Psoas muscle (tissue), 8 donors: ENCODE measurements around the gene SOX30. TPM values are rescaled to one million over a fixed set of nuclear protein-coding genes. Genes with fewer than 3 reads are reported as not detected.

Experiments
- ATAC-seq, 4 donors: fragments of 200-7000 bp; cut with Tn5 transposase; one replicate each; pipeline ENCODE4 v1.9.1; 2020; ENCODE audit warnings: moderate library complexity in 3 of 4, mild to moderate bottlenecking in 2 of 4
- DNase-seq, 2 donors: peaks; one replicate each; pipeline ENCODE4 v3.0.0-alpha.2; 2020
- H3K27ac ChIP-seq: fragments of 200-600 bp; one replicate; pipeline ENCODE4 v1.8.0; 2022
- H3K27me3 ChIP-seq, 3 donors: fragments of 200-600 bp in 1 of 3; one replicate each; pipeline versions ENCODE4 v1.6.1 to v1.8.0; 2013 to 2022; ENCODE audit warnings: low read length in 2 of 3, mild to moderate bottlenecking in 2 of 3, moderate library complexity in 1 of 3; ENCODE audit not compliant: insufficient read depth in 3 of 3
- H3K36me3 ChIP-seq, 2 donors: fragments of 200-600 bp in 1 of 2; one replicate each; pipeline versions ENCODE4 v1.6.1 to v1.8.0; 2013 to 2022; ENCODE audit warnings: low read depth in 1 of 2, mild to moderate bottlenecking in 1 of 2, moderate library complexity in 1 of 2; ENCODE audit not compliant: insufficient read depth in 1 of 2
- H3K4me1 ChIP-seq: fragments of 200-600 bp; one replicate; pipeline ENCODE4 v1.8.0; 2022
- H3K4me3 ChIP-seq: fragments of 200-600 bp; one replicate; pipeline ENCODE4 v1.8.0; 2022; ENCODE audit warnings: mild to moderate bottlenecking
- H3K9me3 ChIP-seq: fragments of 200-600 bp; one replicate; pipeline ENCODE4 v1.8.0; 2022
- WGBS, 3 donors: extraction: QIAGEN DNeasy Blood & Tissue Kit; methylation state at CpG; one replicate each; pipeline versions ENCODE4 v1.1.6 to v1.1.7; 2013; 5-methylcytosine and 5-hydroxymethylcytosine counted together
- intact Hi-C, 2 donors: fragments of 100-400 bp; cut with DNase I; formaldehyde crosslinking; loops; one replicate each; pipeline versions ENCODE4 v1.11.0 to v1.14.2; 2022
- polyA plus RNA-seq, 3 donors: library from polyadenylated mRNA; stranded (reverse); fragments of 200-250 nt; gene quantifications; one replicate each; pipeline ENCODE4 v1.2.3, GENCODE V29; 2013
- total RNA-seq, 4 donors: library from RNA; stranded (reverse); fragmentation: NEBNext Ultra II Directional in 2 of 4; extraction: Animal tissue kit (Norgen Biotek cat#: 25700) in 2 of 4; gene quantifications; one replicate each; pipeline versions ENCODE4 v1.2.1 to v1.2.4, GENCODE V29; 2021 to 2023
- TF ChIP-seq, protein P1 (sequence below): fragments of 200-600 bp; IDR thresholded peaks from one replicate; pipeline ENCODE4 v1.8.0; 2022; ENCODE audit warnings: antibody characterized with exemption
- donor health status: healthy with polysubstance abuse.
- donor health status: DM: no; HTN: no; CAD: no; lungs with moderate emphysema.
- donor health status: Bipolar disorder and iron deficiency.
- donor health status: healthy.
- donor health status: DM: yes; HTN: yes; CAD: no.
- donor health status: DM: no; HTN: no; CAD: no.
- donor health status: DM: no; HTN: no; CAD: no.
- donor health status: DM: yes; HTN: yes; CAD: no.

Gene SOX30
- total and polyA plus RNA-seq, 7 donors, result 0.01 to 0.19 (median 0.05) TPM; not detected in 4

DNA sequence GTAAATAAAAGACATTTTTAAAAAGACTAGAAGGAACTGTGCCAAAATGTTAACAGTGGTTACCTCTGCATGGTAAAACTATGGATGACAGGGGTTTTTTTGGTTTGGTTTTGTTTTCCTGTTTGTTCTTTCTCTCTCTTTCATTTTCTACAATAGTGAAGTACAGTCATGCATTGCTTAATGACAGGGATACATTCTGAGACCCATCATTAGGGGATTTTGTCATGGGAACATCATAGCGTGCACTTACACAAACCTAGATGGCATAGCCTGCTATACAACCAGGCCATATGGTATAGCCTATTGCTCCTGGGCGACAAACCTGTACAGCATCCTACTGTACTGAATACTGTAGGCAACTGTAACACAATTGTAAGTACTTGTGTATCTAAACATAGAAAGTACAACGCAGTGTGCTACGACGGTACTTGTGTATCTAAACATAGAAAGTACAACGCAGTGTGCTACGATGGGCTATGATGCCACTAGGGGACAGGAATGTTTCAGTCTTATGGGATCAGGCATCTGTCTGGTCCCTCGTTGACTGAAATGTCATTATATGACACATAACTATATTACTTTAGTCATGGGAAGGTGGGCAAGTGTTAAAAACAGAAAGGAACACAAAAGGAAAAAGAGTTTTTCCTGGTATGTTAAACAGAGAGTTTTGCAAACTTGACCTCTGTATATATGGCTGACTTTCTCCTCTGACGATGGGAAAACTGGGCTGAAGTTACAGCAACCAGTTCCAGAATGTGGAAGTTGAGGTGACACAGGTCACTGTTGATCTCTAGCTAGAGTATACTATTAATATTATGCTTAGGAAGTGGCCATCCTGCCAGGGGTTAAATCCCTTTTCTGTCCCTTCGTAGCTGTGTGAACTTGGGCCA lies 69.3 kb downstream of the SOX30 start:
- Histone ChIP-seq H3K27me3 (no peaks in the 10 kb centered on the region), H3K4me3 (no peak overlapping the region), H3K4me1 (peaks cover 3% of the 10 kb centered on the region), H3K27ac (no peak overlapping the region), H3K9me3 (no peaks in the 10 kb centered on the region), H3K36me3 (no peaks in the 10 kb centered on the region)
- intact Hi-C loops, result no loop called here
- ATAC-seq (peak in 1 of 4 donors; percentile 36), DNase-seq (no peak)
- WGBS, 3 donors, result 37 to 46% (median 39%) methylated on average over 10 of the region's 10 CpGs
- TF ChIP-seq, protein P1, sequence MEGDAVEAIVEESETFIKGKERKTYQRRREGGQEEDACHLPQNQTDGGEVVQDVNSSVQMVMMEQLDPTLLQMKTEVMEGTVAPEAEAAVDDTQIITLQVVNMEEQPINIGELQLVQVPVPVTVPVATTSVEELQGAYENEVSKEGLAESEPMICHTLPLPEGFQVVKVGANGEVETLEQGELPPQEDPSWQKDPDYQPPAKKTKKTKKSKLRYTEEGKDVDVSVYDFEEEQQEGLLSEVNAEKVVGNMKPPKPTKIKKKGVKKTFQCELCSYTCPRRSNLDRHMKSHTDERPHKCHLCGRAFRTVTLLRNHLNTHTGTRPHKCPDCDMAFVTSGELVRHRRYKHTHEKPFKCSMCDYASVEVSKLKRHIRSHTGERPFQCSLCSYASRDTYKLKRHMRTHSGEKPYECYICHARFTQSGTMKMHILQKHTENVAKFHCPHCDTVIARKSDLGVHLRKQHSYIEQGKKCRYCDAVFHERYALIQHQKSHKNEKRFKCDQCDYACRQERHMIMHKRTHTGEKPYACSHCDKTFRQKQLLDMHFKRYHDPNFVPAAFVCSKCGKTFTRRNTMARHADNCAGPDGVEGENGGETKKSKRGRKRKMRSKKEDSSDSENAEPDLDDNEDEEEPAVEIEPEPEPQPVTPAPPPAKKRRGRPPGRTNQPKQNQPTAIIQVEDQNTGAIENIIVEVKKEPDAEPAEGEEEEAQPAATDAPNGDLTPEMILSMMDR, result no peak

DNA sequence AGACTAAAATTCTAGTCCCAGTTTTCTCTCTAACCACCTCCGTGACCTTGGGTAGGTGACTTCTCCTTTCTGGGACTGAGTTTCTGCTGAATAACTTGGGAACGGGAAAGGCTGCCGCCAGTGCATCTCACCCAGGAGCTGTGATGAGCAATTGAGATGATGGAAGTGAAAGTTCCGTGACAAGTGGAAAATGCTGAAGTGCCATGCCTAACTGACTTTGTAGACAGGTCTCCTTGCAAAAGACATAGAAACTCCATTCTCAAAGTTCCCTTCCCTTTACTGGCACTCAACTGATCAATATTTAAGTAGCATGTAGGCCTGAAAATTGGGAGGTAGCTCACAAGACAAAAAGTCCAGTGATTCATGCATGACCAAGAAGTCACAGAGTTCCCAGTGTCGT lies 70.3 kb downstream of the SOX30 start:
- DNase-seq (no peak), ATAC-seq (no peak)
- H3K4me1 ChIP-seq, result peaks cover 3% of the 10 kb centered on the region
- H3K36me3 ChIP-seq, result no peaks in the 10 kb centered on the region
- no peaks in the 10 kb centered on the region for H3K27me3 ChIP-seq
- H3K9me3 ChIP-seq, result no peaks in the 10 kb centered on the region
- H3K27ac ChIP-seq, result no peak overlapping the region
- TF ChIP-seq, protein P1, result no peak
- intact Hi-C loops, result no loop called here
- H3K4me3 ChIP-seq, result no peak overlapping the region
- WGBS, 3 donors, result 89 to 93% (median 92%) methylated on average over 5 of the region's 5 CpGs

DNA sequence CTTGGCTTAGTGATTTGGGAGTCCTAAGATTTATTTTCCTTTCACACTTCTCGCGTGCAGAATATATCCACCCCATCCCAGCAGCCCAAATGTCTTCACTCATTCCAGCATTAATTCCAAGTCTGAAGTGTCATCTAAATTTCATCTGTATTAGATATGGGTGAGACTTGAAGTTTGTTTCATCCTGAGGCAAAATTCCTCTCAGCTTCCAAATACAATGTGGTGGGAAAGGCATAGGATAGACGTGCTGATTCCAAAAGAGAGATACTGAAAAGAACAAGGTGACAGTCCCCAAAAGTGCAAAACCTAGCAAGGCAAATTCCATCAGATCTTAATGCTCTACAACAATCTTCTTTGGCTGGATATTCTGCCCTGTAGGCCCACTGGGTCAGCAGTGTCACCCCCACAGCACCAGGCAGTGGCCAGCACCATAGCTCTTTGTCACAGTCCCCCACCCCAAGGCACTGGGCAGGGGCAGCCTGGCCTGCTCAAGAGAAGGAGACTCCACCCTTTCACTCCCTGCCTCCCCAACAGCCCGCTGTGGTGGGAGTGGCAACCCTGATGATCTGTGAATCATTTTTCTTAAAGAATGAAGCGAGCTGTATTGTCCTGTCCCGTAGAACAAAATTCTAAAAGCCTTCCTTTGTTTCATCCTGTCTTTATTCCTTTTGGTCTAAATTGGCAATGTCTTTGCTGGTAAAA lies 74.0 kb downstream of the SOX30 start:
- 83 to 87% (median 84%) methylated on average over 6 of the region's 6 CpGs for WGBS, 3 donors
- TF ChIP-seq, protein P1, result no peak
- Histone ChIP-seq H3K9me3 (no peaks in the 10 kb centered on the region), H3K36me3 (no peaks in the 10 kb centered on the region), H3K27ac (no peak overlapping the region), H3K4me1 (peaks cover 18% of the 10 kb centered on the region), H3K27me3 (no peaks in the 10 kb centered on the region), H3K4me3 (no peak overlapping the region)
- intact Hi-C loops, result loop anchor here in 1 of 2 donors (10.0 kb wide), 1 partner anchor 137 kb away; no protein-coding TSS in a partner anchor
- DNase-seq, result no peak
- ATAC-seq, result no peak

DNA sequence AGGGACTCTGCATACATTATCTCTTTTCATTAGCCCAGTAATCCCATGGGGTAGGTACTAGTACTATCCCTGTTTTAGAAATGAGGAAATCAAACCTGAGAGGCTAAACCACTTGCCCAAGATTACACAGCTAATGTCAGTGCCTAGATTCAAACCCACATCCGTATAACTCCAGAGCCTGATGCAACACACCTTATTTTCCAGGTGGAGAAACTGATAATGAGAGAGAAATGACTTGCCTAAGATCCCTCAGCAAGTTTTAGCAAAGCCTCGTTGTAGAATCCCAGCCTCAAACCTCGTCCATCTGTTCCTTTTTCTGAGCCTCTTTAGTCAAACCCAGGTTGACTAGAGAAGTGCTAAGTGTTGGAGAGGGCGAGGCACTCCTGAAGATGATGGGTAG lies 75.6 kb downstream of the SOX30 start:
- 82 to 94% (median 92%) methylated on average over 4 of the region's 4 CpGs for WGBS, 3 donors
- Histone ChIP-seq H3K4me1 (peaks cover 22% of the 10 kb centered on the region), H3K4me3 (no peak overlapping the region), H3K27ac (no peak overlapping the region), H3K36me3 (no peaks in the 10 kb centered on the region), H3K9me3 (no peaks in the 10 kb centered on the region), H3K27me3 (no peaks in the 10 kb centered on the region)
- DNase-seq (no peak), ATAC-seq (no peak)
- TF ChIP-seq, protein P1, result no peak
- intact Hi-C loops, result loop anchor here in 1 of 2 donors (10.0 kb wide), 1 partner anchor 138 kb away; no protein-coding TSS in a partner anchor

Other genes with a start within 250 kb of the SOX30 start
- gene NIPAL4, start 192.2 kb downstream of the SOX30 start, total RNA-seq, result under 1 TPM; 0.34 to 0.50 (median 0.38) TPM
- under 1 TPM; 0.03 to 0.18 (median 0.13) TPM for gene NIPAL4, start 192.2 kb downstream of the SOX30 start, polyA plus RNA-seq
- 1 to 10 TPM; 1.4 to 4.5 (median 3.1) TPM for gene ADAM19, start 76.7 kb downstream of the SOX30 start, total RNA-seq
- under 1 TPM; 0.27 to 0.58 (median 0.39) TPM for gene ADAM19, start 76.7 kb downstream of the SOX30 start, polyA plus RNA-seq
- not detected for gene C5orf52, start 19.1 kb upstream of the SOX30 start, total RNA-seq
- gene C5orf52, start 19.1 kb upstream of the SOX30 start, polyA plus RNA-seq, result not detected
- 1 to 10 TPM; 5.7 to 6.7 (median 6.5) TPM for gene THG1L, start 79.0 kb upstream of the SOX30 start, total RNA-seq
- 1 to 10 TPM; 3.0 to 4.1 (median 3.8) TPM for gene THG1L, start 79.0 kb upstream of the SOX30 start, polyA plus RNA-seq
- 1 to 10 TPM; 1.0 to 1.9 (median 1.8) TPM for gene LSM11, start 91.3 kb upstream of the SOX30 start, total RNA-seq
- 1 to 10 TPM; 1.2 to 2.2 (median 2.2) TPM for gene LSM11, start 91.3 kb upstream of the SOX30 start, polyA plus RNA-seq
- gene CLINT1, start 206.7 kb upstream of the SOX30 start, total RNA-seq, result 10 to 100 TPM; 50.8 to 83.3 (median 68.4) TPM
- gene CLINT1, start 206.7 kb upstream of the SOX30 start, polyA plus RNA-seq, result 10 to 100 TPM; 37.9 to 89.7 (median 56.6) TPM